GM18508 (cell line): ENCODE measurements around the gene KIF25.

Experiments used
- ATAC-seq: cut with Tn5 transposase; IDR thresholded peaks from one replicate; pipeline ENCODE4 v1.9.1; 2021; ENCODE audit warnings: moderate number of reproducible peaks; ENCODE audit not compliant: insufficient read depth, unreplicated experiment

KIF25 gene

GRCh38 chr6:168032005-168032760, 34.7 kb downstream of the KIF25 start:
- ATAC-seq = no peak

- no peak for ATAC-seq
Observed at GRCh38 chr6:168033791-168034190, 36.3 kb downstream of the KIF25 start.

- ATAC-seq = no peak
Observed at GRCh38 chr6:168034537-168034936, 37.1 kb downstream of the KIF25 start.

DNA sequence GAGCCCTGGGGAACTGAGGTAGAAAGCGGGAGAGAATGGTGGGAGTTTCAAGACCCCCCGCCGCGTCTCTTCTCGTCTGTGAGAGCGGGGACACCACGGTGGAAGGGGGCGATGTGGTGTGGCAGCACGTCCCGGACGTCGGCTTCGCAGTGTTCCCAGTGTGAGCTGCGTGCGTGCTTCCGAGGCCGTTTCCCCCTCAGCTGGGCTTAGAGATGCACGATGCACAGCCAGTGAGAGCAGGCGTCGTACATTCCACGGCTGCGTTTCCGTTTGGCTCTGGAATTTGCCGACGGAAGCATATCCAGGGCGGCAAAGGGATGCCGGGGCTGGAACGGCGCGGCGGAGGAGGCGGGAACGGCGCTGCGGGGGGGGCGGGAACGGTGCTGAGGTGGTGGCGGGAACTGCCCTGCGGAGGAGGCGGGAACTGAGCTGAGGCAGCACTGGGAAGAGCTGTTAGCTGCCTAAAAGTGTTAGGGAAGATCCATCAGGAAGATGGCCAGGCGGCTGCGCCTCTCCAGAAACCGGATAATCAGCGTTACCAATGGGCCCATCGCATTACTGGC, 37.7 kb downstream of the KIF25 start:
- ATAC-seq = no peak

- no peak for ATAC-seq
Observed at GRCh38 chr6:168035661-168036545, 38.4 kb downstream of the KIF25 start.

- ATAC-seq = no peak
Observed at GRCh38 chr6:168037242-168037641, 39.8 kb downstream of the KIF25 start.

DNA sequence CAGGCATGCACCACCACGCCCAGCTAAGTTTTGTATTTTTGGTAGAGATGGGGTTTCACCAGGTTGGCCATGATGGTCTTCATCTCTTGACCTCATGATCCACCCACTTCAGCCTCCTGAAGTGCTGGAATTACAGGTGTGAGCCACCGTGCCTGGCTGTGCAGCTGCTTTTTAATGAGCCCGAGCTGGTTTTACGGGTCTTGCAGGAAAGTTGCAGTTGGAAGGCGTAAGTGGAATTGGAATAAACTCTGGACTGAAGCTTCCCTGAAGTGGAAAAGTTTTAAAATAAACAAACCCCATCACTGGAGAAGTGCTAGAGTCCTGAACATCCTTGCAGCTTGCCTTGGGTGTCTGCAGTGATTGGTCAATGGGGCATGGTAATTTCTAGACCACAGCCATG, 40.4 kb downstream of the KIF25 start:
- ATAC-seq = no peak

DNA sequence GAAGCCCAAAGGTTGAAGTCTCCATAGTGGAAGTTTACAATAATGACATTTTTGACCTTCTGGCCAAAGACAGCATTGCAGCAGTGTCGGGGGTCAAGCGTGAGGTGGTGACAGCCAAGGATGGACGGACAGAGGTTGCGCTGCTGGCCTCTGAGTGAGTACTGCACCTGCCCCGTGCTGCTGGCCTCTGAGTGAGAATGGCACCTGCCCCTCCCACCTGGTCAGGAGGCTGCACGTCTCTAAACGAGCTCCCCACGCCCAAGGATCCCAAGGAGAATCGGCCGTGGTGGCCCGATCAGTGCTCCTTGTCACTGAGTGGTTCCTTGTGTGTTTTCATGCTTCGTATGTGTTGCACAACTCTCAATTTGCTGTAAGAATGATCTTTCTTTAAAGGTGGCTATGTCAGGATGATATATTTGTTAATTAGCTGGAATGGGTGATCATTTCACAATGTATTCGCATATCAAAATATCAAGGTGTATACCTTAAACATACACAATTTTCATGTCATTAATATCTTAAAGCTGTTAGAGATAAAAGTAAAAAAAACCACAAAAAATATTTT, 41.2 kb downstream of the KIF25 start:
- no peak for ATAC-seq

DNA sequence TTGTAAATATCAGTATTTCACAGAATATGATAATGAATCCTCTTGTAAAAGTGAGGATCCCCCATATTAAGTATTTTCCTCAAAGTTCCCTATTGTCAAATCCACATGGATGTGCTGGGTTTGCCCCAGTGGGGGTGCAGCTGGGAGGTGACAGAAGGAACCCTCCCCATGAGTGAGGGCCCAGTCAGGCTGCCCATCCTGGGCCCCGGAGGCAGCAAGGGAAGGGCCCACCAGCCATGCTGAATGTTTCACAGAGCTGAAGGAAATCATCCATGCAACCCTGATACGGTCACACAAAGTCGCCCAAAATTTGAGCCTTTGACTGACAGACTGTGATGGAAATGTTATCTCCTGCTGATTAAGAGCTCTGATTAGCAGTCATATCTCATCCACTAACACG, 41.8 kb downstream of the KIF25 start:
- ATAC-seq = no peak

- no peak for ATAC-seq
Observed at GRCh38 chr6:168039849-168040248, 42.4 kb downstream of the KIF25 start.

- ATAC-seq = no peak
Observed at GRCh38 chr6:168040856-168041496, 43.5 kb downstream of the KIF25 start.

- ATAC-seq = no peak
Observed at GRCh38 chr6:168041928-168042327, 44.5 kb downstream of the KIF25 start.

- no peak for ATAC-seq
Observed at GRCh38 chr6:168042426-168043192, 45.1 kb downstream of the KIF25 start.

- ATAC-seq = no peak
Observed at GRCh38 chr6:168043193-168043847, 45.8 kb downstream of the KIF25 start.

DNA sequence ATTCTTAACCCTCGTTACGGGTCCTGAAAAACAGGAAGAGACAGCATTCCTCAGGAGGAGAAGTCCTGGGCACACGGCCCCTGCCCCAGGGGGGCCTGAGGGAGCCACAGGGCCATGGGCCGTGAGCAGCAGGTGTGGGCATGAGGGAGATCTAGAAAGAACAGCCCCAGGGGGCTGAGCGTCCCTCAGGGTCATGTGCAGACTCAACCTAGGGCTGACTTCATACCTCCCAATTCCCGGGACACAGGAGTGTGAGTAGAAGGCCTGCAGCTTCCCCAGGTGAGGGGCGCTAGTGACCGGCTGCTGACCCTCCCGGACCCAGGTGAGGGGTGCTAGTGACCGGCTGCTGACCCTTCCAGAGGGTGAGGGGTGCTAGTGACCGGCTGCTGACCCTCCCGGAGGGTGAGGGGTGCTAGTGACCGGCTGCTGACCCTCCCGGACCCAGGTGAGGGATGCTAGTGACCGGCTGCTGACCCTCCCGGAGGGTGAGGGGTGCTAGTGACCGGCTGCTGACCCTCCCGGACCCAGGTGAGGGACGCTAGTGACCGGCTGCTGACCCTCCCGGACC, 46.5 kb downstream of the KIF25 start:
- ATAC-seq = no peak

GRCh38 chr6:168044521-168045130, 47.2 kb downstream of the KIF25 start:
- ATAC-seq = no peak

DNA sequence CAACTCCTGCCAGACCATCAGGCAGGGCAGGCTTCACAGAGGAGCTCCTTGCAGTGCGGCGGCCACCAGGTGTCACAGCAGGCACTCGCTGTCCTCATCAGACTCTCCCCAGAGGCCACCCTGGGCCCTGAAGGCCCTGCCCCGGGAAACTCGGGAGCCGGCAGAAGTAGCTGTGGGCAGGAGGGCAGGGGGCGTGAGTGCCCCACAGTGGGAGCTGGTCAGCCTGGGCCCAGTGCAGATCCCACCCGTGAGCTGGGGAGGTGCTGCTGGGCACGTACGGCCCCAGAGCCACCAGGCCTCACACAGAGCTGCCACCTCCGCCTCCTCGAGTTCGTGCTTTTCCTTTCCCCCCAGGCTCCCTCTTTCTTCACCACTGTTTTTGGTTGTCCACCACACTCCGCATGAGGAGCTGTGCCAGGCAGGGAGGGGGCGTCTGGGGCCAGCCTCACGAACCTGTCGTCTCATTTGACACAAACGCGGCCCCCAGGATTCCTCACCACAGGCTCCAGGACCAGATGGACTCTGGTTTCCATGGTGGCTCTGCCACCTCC, 47.7 kb downstream of the KIF25 start:
- ATAC-seq = no peak
